ENCODE data around the gene AASDH. TPM values are rescaled to one million over a fixed set of nuclear protein-coding genes. Genes with fewer than 3 reads are reported as not detected.

AASDH gene
- total RNA-seq, 1 experiment from 2014 or later = 11.5 TPM

GRCh38 chr4:56324011-56324610 lies 63.2 kb downstream of the AASDH start:
- Histone ChIP-seq H3K4me3 (no peak overlapping the region), H3K9me3 (ENCODE audit: insufficient read depth, low read depth) (no peaks in the 10 kb centered on the region), H4K20me1 (ENCODE audit: insufficient read depth) (no peaks in the 10 kb centered on the region), H2AFZ (no peak overlapping the region), H3K4me2 (no peak overlapping the region), H3K36me3 (ENCODE audit: low read depth) (no peaks in the 10 kb centered on the region), H3K4me1 (replicated peaks; ENCODE audit: insufficient read depth) (no peaks in the 10 kb centered on the region), H3K9me2 (ENCODE audit: insufficient read depth) (no peaks in the 10 kb centered on the region), H3K27me3 (ENCODE audit: insufficient read depth, low read depth) (no peaks in the 10 kb centered on the region), H3K79me2 (ENCODE audit: low read depth) (no peaks in the 10 kb centered on the region), H3K27ac (no peak overlapping the region), H3F3A (ENCODE audit: insufficient read depth, low read depth) (no peaks in the 10 kb centered on the region)
- TF ChIP-seq CTCF (conservative IDR thresholded peaks at IDR 0.05) (no peak), EZH2 (IDR thresholded peaks at IDR 0.05; ENCODE audit: low read depth) (no peak)
- no TSS peak for BruUV-seq (replicated peaks)
- CTCF ChIA-PET = no interaction called here
- DNase-seq = no peak
- POLR2A ChIA-PET (ENCODE audit: unreplicated experiment) = no interaction called here
- intact Hi-C loops (cut with micrococcal nuclease; ENCODE audit: unreplicated experiment) = no loop called here

GRCh38 chr4:56323327-56323726 lies 64.0 kb downstream of the AASDH start:
- ChIA-PET POLR2A (ENCODE audit: unreplicated experiment) (no interaction called here), CTCF (no interaction called here)
- no peaks in the 10 kb centered on the region for H3K4me1 ChIP-seq (replicated peaks; ENCODE audit: insufficient read depth)
- no peaks in the 10 kb centered on the region for H3K9me2 ChIP-seq (ENCODE audit: insufficient read depth)
- H3K36me3 ChIP-seq (ENCODE audit: low read depth) = no peaks in the 10 kb centered on the region
- intact Hi-C loops (cut with micrococcal nuclease; ENCODE audit: unreplicated experiment) = no loop called here
- DNase-seq = no peak
- H3K79me2 ChIP-seq (ENCODE audit: low read depth) = no peaks in the 10 kb centered on the region
- H3K27ac ChIP-seq = no peak overlapping the region
- H3F3A ChIP-seq (ENCODE audit: insufficient read depth, low read depth) = no peaks in the 10 kb centered on the region
- TF ChIP-seq CTCF (conservative IDR thresholded peaks at IDR 0.05) (no peak), EZH2 (IDR thresholded peaks at IDR 0.05; ENCODE audit: low read depth) (no peak)
- H4K20me1 ChIP-seq (ENCODE audit: insufficient read depth) = no peaks in the 10 kb centered on the region
- H3K9me3 ChIP-seq (ENCODE audit: insufficient read depth, low read depth) = no peaks in the 10 kb centered on the region
- H2AFZ ChIP-seq = no peak overlapping the region
- H3K27me3 ChIP-seq (ENCODE audit: insufficient read depth, low read depth) = no peaks in the 10 kb centered on the region
- BruUV-seq (replicated peaks) = no TSS peak
- H3K4me2 ChIP-seq = no peak overlapping the region
- H3K4me3 ChIP-seq = no peak overlapping the region

GRCh38 chr4:56321251-56321650 lies 66.0 kb downstream of the AASDH start:
- Histone ChIP-seq H2AFZ (no peak overlapping the region), H3K4me1 (replicated peaks; ENCODE audit: insufficient read depth) (no peaks in the 10 kb centered on the region), H3K9me2 (ENCODE audit: insufficient read depth) (no peaks in the 10 kb centered on the region), H3K36me3 (ENCODE audit: low read depth) (no peaks in the 10 kb centered on the region), H3K79me2 (ENCODE audit: low read depth) (no peaks in the 10 kb centered on the region), H3K4me2 (no peak overlapping the region), H3K27me3 (ENCODE audit: insufficient read depth, low read depth) (no peaks in the 10 kb centered on the region), H3K4me3 (no peak overlapping the region), H3F3A (ENCODE audit: insufficient read depth, low read depth) (no peaks in the 10 kb centered on the region), H3K27ac (no peak overlapping the region), H4K20me1 (ENCODE audit: insufficient read depth) (no peaks in the 10 kb centered on the region), H3K9me3 (ENCODE audit: insufficient read depth, low read depth) (no peaks in the 10 kb centered on the region)
- intact Hi-C loops (cut with micrococcal nuclease; ENCODE audit: unreplicated experiment) = no loop called here
- DNase-seq = no peak
- POLR2A ChIA-PET (ENCODE audit: unreplicated experiment) = no interaction called here
- no TSS peak for BruUV-seq (replicated peaks)
- TF ChIP-seq CTCF (conservative IDR thresholded peaks at IDR 0.05) = no peak
- TF ChIP-seq EZH2 (IDR thresholded peaks at IDR 0.05; ENCODE audit: low read depth) = no peak
- CTCF ChIA-PET = no interaction called here
